Measurements from ENCODE around the gene PLPPR3.

Gene PLPPR3

DNA sequence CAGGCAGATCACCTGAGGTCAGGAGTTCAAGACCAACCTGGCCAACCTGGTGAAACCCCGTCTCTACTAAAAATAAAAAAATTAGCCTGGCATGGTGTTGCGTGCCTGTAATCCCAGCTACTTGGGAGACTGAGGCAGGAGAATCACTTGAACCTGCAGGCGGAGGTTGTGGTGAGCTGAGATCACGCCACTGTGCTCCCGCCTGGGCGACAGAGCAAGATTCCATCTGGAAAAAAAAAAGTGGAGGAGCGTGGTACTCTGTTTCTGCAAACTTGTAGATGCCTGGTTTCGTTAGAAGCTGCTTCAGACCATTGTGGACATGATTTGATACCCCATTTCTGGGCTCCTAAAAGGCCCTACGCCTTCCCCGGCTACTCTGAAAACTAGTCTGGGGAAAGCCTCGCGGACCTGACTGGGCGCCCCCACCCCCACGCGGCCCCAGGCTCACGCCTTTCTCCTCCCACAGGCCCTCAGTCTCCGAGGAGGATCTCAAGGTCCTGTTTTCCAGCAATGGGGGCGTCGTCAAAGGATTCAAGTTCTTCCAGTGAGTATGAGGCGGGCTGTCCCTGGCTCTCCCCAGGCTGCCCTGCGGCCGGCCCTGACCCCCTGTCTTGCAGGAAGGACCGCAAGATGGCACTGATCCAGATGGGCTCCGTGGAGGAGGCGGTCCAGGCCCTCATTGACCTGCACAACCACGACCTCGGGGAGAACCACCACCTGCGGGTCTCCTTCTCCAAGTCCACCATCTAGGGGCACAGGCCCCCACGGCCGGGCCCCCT, 11.5 kb downstream of the PLPPR3 start:
- Histone ChIP-seq H3K9me3 (replicated peaks; ENCODE audit: low read length) (no peaks in the 10 kb centered on the region), H3K4me3 (ENCODE audit: low read length) (no peak overlapping the region), H3K4me1 (ENCODE audit: control insufficient read depth, insufficient read depth, low read length) (no peaks in the 10 kb centered on the region), H3K27me3 (ENCODE audit: control insufficient read depth, insufficient read depth, low read length) (no peaks in the 10 kb centered on the region), H3K36me3 (ENCODE audit: insufficient read depth, low read length) (peaks cover 81% of the 10 kb centered on the region), H3K9ac (ENCODE audit: low read depth, low read length) (no peak overlapping the region), H3K4me2 (ENCODE audit: low read length) (no peak overlapping the region)

DNA sequence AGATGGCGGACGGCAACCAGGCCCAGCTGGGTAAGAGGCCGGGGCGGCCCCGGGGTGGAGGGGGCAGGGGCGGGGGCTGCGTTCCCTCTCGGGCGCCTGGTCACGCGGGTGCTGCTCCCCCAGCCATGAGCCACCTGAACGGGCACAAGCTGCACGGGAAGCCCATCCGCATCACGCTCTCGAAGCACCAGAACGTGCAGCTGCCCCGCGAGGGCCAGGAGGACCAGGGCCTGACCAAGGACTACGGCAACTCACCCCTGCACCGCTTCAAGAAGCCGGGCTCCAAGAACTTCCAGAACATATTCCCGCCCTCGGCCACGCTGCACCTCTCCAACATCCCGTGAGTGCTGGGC, 13.4 kb downstream of the PLPPR3 start:
- Histone ChIP-seq H3K4me1 (ENCODE audit: control insufficient read depth, insufficient read depth, low read length) (no peaks in the 10 kb centered on the region), H3K4me2 (ENCODE audit: low read length) (no peak overlapping the region), H3K9me3 (replicated peaks; ENCODE audit: low read length) (no peaks in the 10 kb centered on the region), H3K36me3 (ENCODE audit: insufficient read depth, low read length) (peaks cover 91% of the 10 kb centered on the region), H3K9ac (ENCODE audit: low read depth, low read length) (no peak overlapping the region), H3K27me3 (ENCODE audit: control insufficient read depth, insufficient read depth, low read length) (no peaks in the 10 kb centered on the region), H3K4me3 (ENCODE audit: low read length) (no peak overlapping the region)

DNA sequence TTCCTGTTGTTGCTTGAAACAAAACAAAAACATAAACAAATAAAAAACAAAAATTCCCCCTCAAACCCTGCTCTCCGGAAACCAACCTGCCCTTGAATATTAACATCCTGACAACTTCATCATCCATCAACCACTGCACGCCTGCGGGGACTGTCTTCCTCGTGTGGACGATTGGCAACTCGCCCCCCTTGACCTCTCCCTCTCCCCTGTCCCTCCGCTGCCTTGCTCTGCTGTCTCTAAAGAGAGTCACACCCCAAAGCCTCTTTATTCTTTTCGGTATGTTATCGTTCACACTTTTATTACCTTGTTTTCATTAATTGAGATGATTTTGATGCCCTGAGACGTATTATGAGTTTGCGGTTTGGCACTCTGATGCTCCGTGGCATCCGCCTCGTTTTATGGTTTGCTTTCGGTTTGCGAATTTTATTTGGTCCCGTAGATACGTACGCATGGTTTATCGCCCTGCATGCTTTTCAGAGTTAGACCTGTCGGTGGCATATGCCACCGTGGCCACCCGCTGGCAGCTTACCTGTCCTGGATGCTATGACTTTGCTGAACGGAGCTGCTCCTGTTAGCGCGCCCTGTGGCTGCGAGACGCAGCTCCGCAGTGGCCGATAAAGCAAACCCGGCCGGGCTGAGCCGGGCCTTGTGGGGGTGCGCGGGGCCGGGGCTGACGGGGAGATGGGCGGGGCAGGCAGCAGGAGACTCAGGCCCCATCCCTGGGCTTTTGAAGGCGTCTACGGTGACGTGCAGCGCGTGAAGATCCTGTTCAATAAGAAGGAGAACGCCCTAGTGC, 13.9 kb downstream of the PLPPR3 start:
- H3K9me3 ChIP-seq (replicated peaks; ENCODE audit: low read length) = no peaks in the 10 kb centered on the region
- no peak overlapping the region for H3K4me2 ChIP-seq (ENCODE audit: low read length)
- no peak overlapping the region for H3K4me3 ChIP-seq (ENCODE audit: low read length)
- peaks cover 91% of the 10 kb centered on the region for H3K36me3 ChIP-seq (ENCODE audit: insufficient read depth, low read length)
- H3K9ac ChIP-seq (ENCODE audit: low read depth, low read length) = no peak overlapping the region
- H3K27me3 ChIP-seq (ENCODE audit: control insufficient read depth, insufficient read depth, low read length) = no peaks in the 10 kb centered on the region
- peaks cover 3% of the 10 kb centered on the region for H3K4me1 ChIP-seq (ENCODE audit: control insufficient read depth, insufficient read depth, low read length)

DNA sequence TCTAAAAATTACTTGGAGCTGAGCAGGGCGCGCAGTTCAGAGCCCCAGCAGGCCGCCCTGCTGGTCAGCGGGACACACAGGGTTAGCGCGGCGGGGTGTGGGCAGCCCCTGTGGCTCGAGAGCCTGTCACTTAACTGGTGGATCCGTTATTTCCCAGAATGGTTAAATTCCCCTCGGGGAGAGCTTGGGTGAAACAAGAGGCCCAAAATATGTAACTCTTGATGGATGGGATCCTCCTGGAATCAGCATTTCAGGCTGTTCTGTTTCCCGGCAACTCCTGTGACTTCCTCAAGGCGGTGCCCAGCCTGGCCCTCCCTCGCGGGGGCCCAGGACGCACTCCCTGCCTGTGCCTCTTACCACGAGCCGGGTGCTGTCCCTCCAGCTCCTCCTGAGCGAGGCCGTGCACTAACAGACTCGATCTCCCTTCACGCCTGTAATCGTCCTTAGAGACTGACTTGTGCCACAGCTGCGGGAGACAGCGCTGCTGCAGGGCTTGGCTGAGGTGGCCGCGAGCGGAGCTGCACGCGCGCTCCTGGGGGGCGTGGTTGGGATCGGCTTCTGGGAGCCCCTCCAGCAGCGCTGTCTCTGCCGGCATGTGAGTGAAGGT, 14.8 kb downstream of the PLPPR3 start:
- Histone ChIP-seq H3K36me3 (ENCODE audit: insufficient read depth, low read length) (peaks cover 94% of the 10 kb centered on the region), H3K9ac (ENCODE audit: low read depth, low read length) (no peak overlapping the region)

DNA sequence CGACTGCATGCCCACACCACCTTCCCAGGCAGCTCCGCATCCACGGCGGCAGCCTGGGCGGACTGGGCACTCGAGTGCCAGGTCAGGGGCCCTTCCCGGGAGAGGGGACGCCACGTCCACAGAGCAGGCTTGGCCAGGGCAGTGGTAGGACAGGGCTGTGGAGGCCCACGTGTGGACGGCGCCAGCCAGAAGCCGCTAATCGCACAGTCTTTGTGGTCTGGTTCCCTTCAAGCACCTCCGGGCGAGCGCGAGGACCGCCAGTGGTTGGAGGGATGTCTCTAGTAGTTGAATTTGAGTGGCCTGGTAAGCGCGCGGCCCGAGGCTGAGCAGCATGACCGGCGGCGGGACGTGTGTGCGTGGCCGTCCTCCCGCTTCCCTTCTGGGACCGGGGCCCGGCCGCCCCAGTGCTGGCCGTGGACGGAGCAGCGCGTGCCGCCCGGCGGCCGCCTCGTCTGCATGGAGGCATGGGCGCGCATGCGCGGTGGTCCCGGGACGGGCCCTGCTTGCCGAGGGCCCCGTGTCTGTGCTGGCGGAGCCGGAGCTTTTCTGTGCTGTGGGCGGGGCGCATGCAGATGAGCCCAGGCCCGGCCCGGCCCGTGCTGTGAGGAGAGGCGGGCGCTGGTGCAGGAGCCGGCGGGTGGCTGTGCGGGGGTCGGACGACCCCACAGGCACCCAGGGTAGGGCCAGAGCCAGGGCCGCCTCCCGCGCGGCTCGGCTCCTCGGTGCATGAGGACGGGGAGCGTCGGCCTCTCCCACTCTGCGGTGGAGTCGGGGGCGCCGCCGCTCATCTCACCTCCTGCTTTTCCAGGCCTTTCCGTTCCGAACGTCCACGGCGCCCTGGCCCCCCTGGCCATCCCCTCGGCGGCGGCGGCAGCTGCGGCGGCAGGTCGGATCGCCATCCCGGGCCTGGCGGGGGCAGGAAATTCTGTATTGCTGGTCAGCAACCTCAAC, 15.9 kb downstream of the PLPPR3 start:
- Histone ChIP-seq H3K4me2 (ENCODE audit: low read length) (no peak overlapping the region), H3K4me3 (ENCODE audit: low read length) (no peak overlapping the region), H3K9me3 (replicated peaks; ENCODE audit: low read length) (no peaks in the 10 kb centered on the region), H3K36me3 (ENCODE audit: insufficient read depth, low read length) (peaks cover 93% of the 10 kb centered on the region), H3K9ac (ENCODE audit: low read depth, low read length) (no peak overlapping the region), H3K27me3 (ENCODE audit: control insufficient read depth, insufficient read depth, low read length) (no peaks in the 10 kb centered on the region), H3K4me1 (ENCODE audit: control insufficient read depth, insufficient read depth, low read length) (peaks cover 22% of the 10 kb centered on the region)

More for the DNA sequence above, 14.8 kb downstream of the PLPPR3 start:
- Histone ChIP-seq H3K4me3 (ENCODE audit: low read length) (no peak overlapping the region), H3K4me2 (ENCODE audit: low read length) (no peak overlapping the region), H3K4me1 (ENCODE audit: control insufficient read depth, insufficient read depth, low read length) (peaks cover 12% of the 10 kb centered on the region), H3K9me3 (replicated peaks; ENCODE audit: low read length) (no peaks in the 10 kb centered on the region), H3K27me3 (ENCODE audit: control insufficient read depth, insufficient read depth, low read length) (no peaks in the 10 kb centered on the region)

DNA sequence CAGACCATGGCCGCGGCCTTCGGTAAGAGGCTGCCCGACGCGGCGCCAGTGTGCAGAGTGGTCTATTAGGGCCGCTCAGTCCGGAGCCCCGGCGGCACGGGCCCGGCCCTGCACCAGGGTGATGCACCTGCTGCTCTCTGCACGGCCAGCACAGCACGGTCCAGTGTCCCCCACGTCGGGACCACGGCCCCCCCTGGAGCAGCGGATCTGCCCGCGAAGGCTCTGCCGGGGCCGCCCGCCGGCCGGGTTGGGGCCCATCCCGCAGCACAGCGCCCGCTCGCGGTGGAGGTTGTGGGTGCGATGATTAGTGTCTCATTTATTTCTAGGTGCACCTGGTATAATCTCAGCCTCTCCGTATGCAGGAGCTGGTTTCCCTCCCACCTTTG, 16.6 kb downstream of the PLPPR3 start:
- Histone ChIP-seq H3K36me3 (ENCODE audit: insufficient read depth, low read length) (peaks cover 93% of the 10 kb centered on the region), H3K4me3 (ENCODE audit: low read length) (no peak overlapping the region), H3K9me3 (replicated peaks; ENCODE audit: low read length) (no peaks in the 10 kb centered on the region), H3K9ac (ENCODE audit: low read depth, low read length) (no peak overlapping the region), H3K4me2 (ENCODE audit: low read length) (no peak overlapping the region), H3K27me3 (ENCODE audit: control insufficient read depth, insufficient read depth, low read length) (no peaks in the 10 kb centered on the region), H3K4me1 (ENCODE audit: control insufficient read depth, insufficient read depth, low read length) (peaks cover 29% of the 10 kb centered on the region)

DNA sequence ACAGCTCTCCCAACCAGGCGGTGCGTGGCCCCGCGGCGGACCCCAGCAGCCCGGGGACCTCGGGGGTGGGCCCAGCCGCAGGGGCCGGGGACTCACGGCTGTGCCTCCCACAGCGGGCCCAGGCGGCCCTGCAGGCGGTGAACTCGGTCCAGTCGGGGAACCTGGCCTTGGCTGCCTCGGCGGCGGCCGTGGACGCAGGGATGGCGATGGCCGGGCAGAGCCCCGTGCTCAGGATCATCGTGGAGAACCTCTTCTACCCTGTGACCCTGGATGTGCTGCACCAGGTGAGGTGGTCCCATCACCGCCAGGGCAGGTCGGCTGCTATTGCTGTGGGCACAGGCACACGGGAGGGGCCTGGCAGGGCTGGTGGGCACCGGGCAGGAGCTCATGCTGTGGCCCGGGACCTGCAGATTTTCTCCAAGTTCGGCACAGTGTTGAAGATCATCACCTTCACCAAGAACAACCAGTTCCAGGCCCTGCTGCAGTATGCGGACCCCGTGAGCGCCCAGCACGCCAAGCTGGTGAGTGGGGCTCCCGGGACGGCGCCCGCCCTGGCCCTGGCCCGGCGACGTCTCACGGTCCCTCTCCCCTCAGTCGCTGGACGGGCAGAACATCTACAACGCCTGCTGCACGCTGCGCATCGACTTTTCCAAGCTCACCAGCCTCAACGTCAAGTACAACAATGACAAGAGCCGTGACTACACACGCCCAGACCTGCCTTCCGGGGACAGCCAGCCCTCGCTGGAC, 17.2 kb downstream of the PLPPR3 start:
- H3K9ac ChIP-seq (ENCODE audit: low read depth, low read length) = no peak overlapping the region
- no peaks in the 10 kb centered on the region for H3K27me3 ChIP-seq (ENCODE audit: control insufficient read depth, insufficient read depth, low read length)
- peaks cover 93% of the 10 kb centered on the region for H3K36me3 ChIP-seq (ENCODE audit: insufficient read depth, low read length)
- H3K4me3 ChIP-seq (ENCODE audit: low read length) = no peak overlapping the region
- no peak overlapping the region for H3K4me2 ChIP-seq (ENCODE audit: low read length)
- H3K9me3 ChIP-seq (replicated peaks; ENCODE audit: low read length) = no peaks in the 10 kb centered on the region
- peaks cover 35% of the 10 kb centered on the region for H3K4me1 ChIP-seq (ENCODE audit: control insufficient read depth, insufficient read depth, low read length)

DNA sequence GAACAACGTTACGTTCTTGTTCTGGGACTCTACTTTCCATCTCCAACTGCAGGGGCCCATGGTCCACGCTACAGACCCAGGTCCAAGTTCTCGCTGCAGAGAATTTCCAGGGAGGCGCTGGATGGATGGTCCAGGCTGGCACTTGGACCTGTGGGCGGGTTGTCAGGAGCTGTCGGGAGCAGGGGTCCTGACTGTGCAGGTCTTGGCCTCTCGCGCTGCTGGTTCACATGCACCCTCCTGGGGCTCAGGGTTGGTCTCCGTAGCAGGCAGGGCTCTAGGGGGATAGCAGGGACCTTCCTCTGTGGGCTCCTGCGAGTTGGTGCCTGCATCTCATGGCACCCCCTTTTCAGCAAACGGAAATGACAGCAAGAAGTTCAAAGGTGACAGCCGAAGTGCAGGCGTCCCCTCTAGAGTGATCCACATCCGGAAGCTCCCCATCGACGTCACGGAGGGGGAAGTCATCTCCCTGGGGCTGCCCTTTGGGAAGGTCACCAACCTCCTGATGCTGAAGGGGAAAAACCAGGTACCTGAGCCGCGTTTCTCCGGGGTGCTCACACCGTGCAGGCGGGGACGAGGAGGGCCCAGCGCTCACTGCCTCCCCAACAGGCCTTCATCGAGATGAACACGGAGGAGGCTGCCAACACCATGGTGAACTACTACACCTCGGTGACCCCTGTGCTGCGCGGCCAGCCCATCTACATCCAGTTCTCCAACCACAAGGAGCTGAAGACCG, 17.9 kb downstream of the PLPPR3 start:
- Histone ChIP-seq H3K4me3 (ENCODE audit: low read length) (no peak overlapping the region), H3K9me3 (replicated peaks; ENCODE audit: low read length) (no peaks in the 10 kb centered on the region), H3K4me1 (ENCODE audit: control insufficient read depth, insufficient read depth, low read length) (peaks cover 39% of the 10 kb centered on the region), H3K36me3 (ENCODE audit: insufficient read depth, low read length) (peaks cover 93% of the 10 kb centered on the region), H3K4me2 (ENCODE audit: low read length) (no peak overlapping the region), H3K27me3 (ENCODE audit: control insufficient read depth, insufficient read depth, low read length) (no peaks in the 10 kb centered on the region), H3K9ac (ENCODE audit: low read depth, low read length) (no peak overlapping the region)

DNA sequence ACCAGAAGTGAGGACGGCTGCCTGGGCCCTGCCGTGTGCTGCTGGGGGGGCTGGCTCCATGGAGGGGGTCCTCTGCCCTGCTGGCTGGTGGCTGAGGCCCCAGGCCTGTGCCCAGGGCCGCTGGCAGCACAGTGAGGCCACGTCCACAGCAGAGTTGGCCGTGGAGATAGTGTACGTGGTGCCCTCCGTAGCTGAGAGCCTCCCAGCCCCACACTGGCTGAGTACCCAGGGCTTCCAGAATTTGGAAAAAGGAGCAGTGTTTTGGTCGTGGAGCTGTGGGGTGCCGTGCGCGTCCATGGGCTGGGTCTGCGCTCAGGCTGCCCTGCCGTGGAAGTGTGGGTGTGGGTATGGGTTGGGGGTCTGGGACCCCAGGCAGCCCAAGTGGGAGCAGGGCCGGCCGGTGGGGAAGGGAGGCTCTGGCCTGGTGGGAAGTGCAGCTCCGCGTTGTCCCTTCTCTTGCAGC, 18.6 kb downstream of the PLPPR3 start:
- peaks cover 98% of the 10 kb centered on the region for H3K36me3 ChIP-seq (ENCODE audit: insufficient read depth, low read length)
- H3K27me3 ChIP-seq (ENCODE audit: control insufficient read depth, insufficient read depth, low read length) = no peaks in the 10 kb centered on the region
- H3K4me2 ChIP-seq (ENCODE audit: low read length) = peak overlapping the region; percentile 100
- no peak overlapping the region for H3K9ac ChIP-seq (ENCODE audit: low read depth, low read length)
- peaks cover 39% of the 10 kb centered on the region for H3K4me1 ChIP-seq (ENCODE audit: control insufficient read depth, insufficient read depth, low read length)
- no peaks in the 10 kb centered on the region for H3K9me3 ChIP-seq (replicated peaks; ENCODE audit: low read length)
- peak overlapping the region; percentile 85 for H3K4me3 ChIP-seq (ENCODE audit: low read length)

DNA sequence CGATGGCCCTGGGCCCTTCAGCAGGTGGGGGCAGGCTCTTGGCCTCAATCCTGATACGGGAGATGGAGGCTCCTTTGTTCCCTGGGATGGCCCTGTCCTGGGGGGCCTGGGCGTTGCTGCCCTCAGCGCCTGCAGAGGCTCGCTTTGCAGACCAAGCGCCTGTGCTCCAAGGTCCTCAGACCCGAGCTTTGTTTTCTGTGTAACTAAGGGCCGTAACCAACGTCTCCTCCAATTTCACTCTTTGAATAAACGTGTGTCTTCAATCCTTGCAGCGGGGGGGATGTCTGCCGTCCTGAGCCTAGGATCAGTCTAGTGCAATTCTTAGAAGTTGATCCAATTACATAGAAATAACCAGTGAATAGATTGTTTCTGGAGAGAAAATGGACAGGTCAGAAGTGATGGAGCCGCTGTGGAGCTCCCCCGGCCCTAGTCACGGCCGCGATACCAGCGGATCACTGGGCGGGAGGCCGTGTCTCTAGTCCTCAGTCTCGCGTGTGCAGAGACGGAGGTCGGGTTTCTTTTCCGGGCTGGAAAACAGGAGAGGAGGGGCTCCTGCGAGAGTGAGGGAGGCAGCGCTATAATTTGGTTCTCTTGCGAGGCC, 19.2 kb downstream of the PLPPR3 start:
- H3K9me3 ChIP-seq (replicated peaks; ENCODE audit: low read length) = no peaks in the 10 kb centered on the region
- no peaks in the 10 kb centered on the region for H3K27me3 ChIP-seq (ENCODE audit: control insufficient read depth, insufficient read depth, low read length)
- H3K36me3 ChIP-seq (ENCODE audit: insufficient read depth, low read length) = peaks cover 93% of the 10 kb centered on the region
- peak overlapping the region; percentile 85 for H3K4me3 ChIP-seq (ENCODE audit: low read length)
- H3K9ac ChIP-seq (ENCODE audit: low read depth, low read length) = peak overlapping the region; percentile 93
- peaks cover 39% of the 10 kb centered on the region for H3K4me1 ChIP-seq (ENCODE audit: control insufficient read depth, insufficient read depth, low read length)
- H3K4me2 ChIP-seq (ENCODE audit: low read length) = peak overlapping the region; percentile 100
